ENCODE measurements around the gene RSRP1.

DNA sequence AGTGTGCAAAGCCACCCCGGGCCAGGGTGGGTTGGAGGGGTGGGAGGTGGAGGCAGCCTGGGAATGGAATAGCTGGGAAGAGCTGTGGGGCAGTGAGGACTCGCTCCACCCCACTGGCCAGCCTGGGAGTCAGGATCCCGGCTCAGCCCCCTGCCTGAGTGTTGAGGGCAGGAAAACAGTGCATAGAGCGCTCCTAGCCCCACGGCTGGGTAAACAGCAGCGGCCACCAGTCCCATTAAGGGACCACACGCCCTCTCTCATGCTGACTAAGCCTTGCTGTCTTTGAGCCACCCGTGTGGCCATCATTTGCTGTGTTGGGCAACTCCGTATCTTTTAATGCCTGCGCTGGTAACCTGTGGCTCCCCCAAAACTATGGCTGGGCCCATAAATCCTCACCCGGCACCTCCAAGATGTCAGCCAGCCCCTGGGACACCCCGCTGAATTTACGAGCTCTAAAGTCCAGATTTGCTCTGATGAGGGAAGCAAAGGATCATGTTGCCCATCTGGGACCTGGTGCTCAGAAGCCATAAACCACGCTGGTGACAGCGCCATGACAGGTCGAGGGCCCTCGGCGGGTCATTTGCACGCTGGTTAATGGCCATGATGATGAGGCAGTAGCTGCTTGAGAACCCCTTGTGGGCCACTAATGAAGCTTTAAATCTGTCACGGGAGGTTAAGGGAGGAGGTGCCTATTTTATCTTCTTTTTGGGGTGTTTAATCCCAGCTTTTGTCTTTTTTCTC, 49.8 kb downstream of the RSRP1 start:
- TF ChIP-seq, protein P1, sequence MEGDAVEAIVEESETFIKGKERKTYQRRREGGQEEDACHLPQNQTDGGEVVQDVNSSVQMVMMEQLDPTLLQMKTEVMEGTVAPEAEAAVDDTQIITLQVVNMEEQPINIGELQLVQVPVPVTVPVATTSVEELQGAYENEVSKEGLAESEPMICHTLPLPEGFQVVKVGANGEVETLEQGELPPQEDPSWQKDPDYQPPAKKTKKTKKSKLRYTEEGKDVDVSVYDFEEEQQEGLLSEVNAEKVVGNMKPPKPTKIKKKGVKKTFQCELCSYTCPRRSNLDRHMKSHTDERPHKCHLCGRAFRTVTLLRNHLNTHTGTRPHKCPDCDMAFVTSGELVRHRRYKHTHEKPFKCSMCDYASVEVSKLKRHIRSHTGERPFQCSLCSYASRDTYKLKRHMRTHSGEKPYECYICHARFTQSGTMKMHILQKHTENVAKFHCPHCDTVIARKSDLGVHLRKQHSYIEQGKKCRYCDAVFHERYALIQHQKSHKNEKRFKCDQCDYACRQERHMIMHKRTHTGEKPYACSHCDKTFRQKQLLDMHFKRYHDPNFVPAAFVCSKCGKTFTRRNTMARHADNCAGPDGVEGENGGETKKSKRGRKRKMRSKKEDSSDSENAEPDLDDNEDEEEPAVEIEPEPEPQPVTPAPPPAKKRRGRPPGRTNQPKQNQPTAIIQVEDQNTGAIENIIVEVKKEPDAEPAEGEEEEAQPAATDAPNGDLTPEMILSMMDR (optimal IDR thresholded peaks at IDR 0.05 in 1 of 3, IDR thresholded peaks at IDR 0.05 in 1 of 3, conservative IDR thresholded peaks at IDR 0.05 in 1 of 3; ENCODE audit: extremely low read depth in 1 of 3, insufficient read depth in 2 of 3, low read length in 3 of 3), result no peak
- TF ChIP-seq EZH2 (IDR thresholded peaks at IDR 0.05; ENCODE audit: low read length), result no peak
